K562 (cell line): ENCODE measurements around the gene ZNF66. TPM values are rescaled to one million over a fixed set of nuclear protein-coding genes. Genes with fewer than 3 reads are reported as not detected.
A peak's percentile ranks its signal among the peaks of the same experiment; 100 is the strongest.

ENCODE experiments used
- CREB3 ChIP-seq: fragments of 450-650 bp; conservative IDR thresholded peaks from 2 replicates; pipeline ENCODE4 v1.6.1; 2016; ENCODE audit warnings: missing genetic modification characterization, low read depth, mild to moderate bottlenecking, missing compliant biosample characterization, moderate library complexity
- GTF3C2 ChIP-seq: IDR thresholded peaks from 3 replicates; pipeline ENCODE4 v1.6.1; 2011; ENCODE audit warnings: borderline replicate concordance, mild to moderate bottlenecking, moderate library complexity; ENCODE audit not compliant: insufficient read length; ENCODE audit errors: extremely low read depth
- HNRNPLL ChIP-seq: fragments of 200-400 bp; formaldehyde crosslinking; IDR thresholded peaks from 2 replicates; pipeline ENCODE4 v1.6.1; 2017; ENCODE audit warnings: low read length, low read depth, mild to moderate bottlenecking; ENCODE audit not compliant: poor library complexity, severe bottlenecking
- KHSRP ChIP-seq: fragments of 450-650 bp; IDR thresholded peaks from 2 replicates; pipeline ENCODE4 v1.6.1; 2017
- MBD2 ChIP-seq: sonication (generic); IDR thresholded peaks from 2 replicates; pipeline ENCODE4 v1.6.1; 2016; ENCODE audit warnings: low read depth, borderline replicate concordance
- MYBL2 ChIP-seq, 2 experiments: fragments of 450-650 bp in 1 of 2; sonication (generic) in 1 of 2; formaldehyde crosslinking in 1 of 2; IDR thresholded peaks; 2 replicates each; pipeline versions ENCODE4 v1.6.1 to v1.8.1; 2017 to 2022; ENCODE audit warnings: borderline replicate concordance in 1 of 2, inconsistent platforms in 1 of 2, low read depth in 1 of 2, mild to moderate bottlenecking in 1 of 2, missing genetic modification reagents in 1 of 2, moderate library complexity in 1 of 2
- NFYB ChIP-seq: IDR thresholded peaks from 2 replicates; pipeline ENCODE4 v1.6.1; 2011; ENCODE audit warnings: mild to moderate bottlenecking, moderate library complexity; ENCODE audit not compliant: insufficient read length; ENCODE audit errors: extremely low read depth
- POLR2G ChIP-seq: fragments of 200-400 bp; formaldehyde crosslinking; IDR thresholded peaks from 2 replicates; pipeline ENCODE4 v1.6.1; 2017; ENCODE audit warnings: low read depth, mild to moderate bottlenecking, antibody characterized with exemption, low read length, moderate library complexity
- TSHZ1 ChIP-seq: fragments of 250-450 bp; sonication (Bioruptor Pico); IDR thresholded peaks from 2 replicates; pipeline ENCODE4 v1.4.0; 2020; ENCODE audit warnings: mild to moderate bottlenecking, moderate library complexity
- ZBTB34 ChIP-seq: fragments of 250-450 bp; sonication (Bioruptor Pico); IDR thresholded peaks from 2 replicates; pipeline ENCODE4 v1.8.0; 2021; ENCODE audit warnings: mild to moderate bottlenecking, moderate library complexity
- ZBTB8A ChIP-seq: fragments of 450-650 bp; IDR thresholded peaks from 2 replicates; pipeline ENCODE4 v1.6.1; 2018; ENCODE audit warnings: mild to moderate bottlenecking, moderate library complexity; ENCODE audit not compliant: partially characterized antibody
- ZNF445 ChIP-seq: fragments of 250-450 bp; sonication (Bioruptor Pico); IDR thresholded peaks from 2 replicates; pipeline ENCODE4 v1.4.0; 2020; ENCODE audit warnings: low read depth, mild to moderate bottlenecking, moderate library complexity
- ZNF561 ChIP-seq: fragments of 450-650 bp; formaldehyde crosslinking; conservative IDR thresholded peaks from 2 replicates; pipeline ENCODE4 v1.4.0; 2020; ENCODE audit warnings: mild to moderate bottlenecking, moderate library complexity
- ZNF644 ChIP-seq: fragments of 200-800 bp; sonication (Bioruptor generic); IDR thresholded peaks from 2 replicates; pipeline ENCODE4 v1.6.1; 2016; ENCODE audit warnings: low read depth, missing genetic modification characterization, missing compliant biosample characterization
- polyA plus RNA-seq, 8 experiments: library from polyadenylated mRNA; depleted of rRNA in 4 of 8; stranded (reverse) in 5 of 8; unstranded in 3 of 8; fragments of >200 nt; fragmentation: Nextera tagmentation in 2 of 8; fragmentation: Illumina TruSeq in 1 of 8; extraction: Ambion mirVana in 2 of 8; extraction: Trizol in 1 of 8; gene quantifications; 2 replicates each; pipeline versions ENCODE4 v1.2.1 to v1.2.3, GENCODE V29; 2011 to 2014; ENCODE audit warnings: inconsistent platforms in 1 of 8, missing spikeins in 1 of 8
- total RNA-seq, 7 experiments: library from RNA; depleted of rRNA in 6 of 7; stranded (reverse); fragments of >200 nt in 6 of 7; fragmentation: Illumina TruSeq in 2 of 7; extraction: Trizol in 2 of 7; gene quantifications; 2 replicates each; pipeline versions ENCODE4 v1.2.1 to v1.2.3, GENCODE V29; 2011 to 2021; ENCODE audit warnings: low replicate concordance in 1 of 7

Gene ZNF66
- total and polyA plus RNA-seq, 9 of the 15 experiments (the other 6 are each of a cell fraction or from before 2014, with no cell fraction given), result 0.13 to 2.7 (median 1.6) TPM

- TF ChIP-seq ZBTB8A (no peak), ZNF445 (no peak), KHSRP (no peak), ZNF561 (CRISPR knock-in tag) (no peak), TSHZ1 (CRISPR knock-in tag) (no peak), NFYB (peak; percentile 91), HNRNPLL (peak; percentile 24), MYBL2 (IDR thresholded peaks at IDR 0.05; ENCODE audit: low read depth) (no peak), MYBL2 (CRISPR knock-in tag; IDR thresholded peaks at IDR 0.05; ENCODE audit: borderline replicate concordance) (no peak), ZBTB34 (CRISPR knock-in tag) (no peak), ZNF644 (tag) (no peak), POLR2G (peak; percentile 64), GTF3C2 (no peak), CREB3 (tag) (no peak), MBD2 (no peak)
Observed at GRCh38 chr19:20776083-20777076, at the start of gene ZNF66 (continued).
